K562 (cell line): ENCODE results near the gene GABRE. TPM values are rescaled to one million over a fixed set of nuclear protein-coding genes. Genes with fewer than 3 reads are reported as not detected.

Experiments
- ATAC-seq: fragments of 200-7000 bp; cut with Tn5 transposase; 3 replicates; pipeline ENCODE4 v1.9.1; 2020; ENCODE audit warnings: moderate library complexity
- BruUV-seq: library from RNA; stranded (reverse); fragments of 400-500 nt; replicated peaks from 2 replicates; lab custom pipeline; 2021; lab: Mats Ljungman, UMichigan
- CTCF ChIA-PET: fragments of 300-600 bp; formaldehyde crosslinking; extraction: SDS; loops from one replicate; lab custom pipeline; 2021; ENCODE audit warnings: low intra/inter-chr PET ratio; lab: Yijun Ruan, JAX
- POLR2A ChIA-PET: fragments of 300-600, 350-650 bp; sonication (Branson Sonifier 250); formaldehyde crosslinking; extraction: SDS; loops from one replicate; lab custom pipeline; 2021; ENCODE audit warnings: antibody characterized with exemption, inconsistent platforms; lab: Yijun Ruan, JAX
- DNase-seq, 4 experiments: peaks; one replicate each; pipeline versions ENCODE4 v3.0.0 to v3.0.0-alpha.2; 2011 to 2018; ENCODE audit warnings: low spot score in 3 of 4, mixed read lengths in 3 of 4; ENCODE audit errors: extremely low read depth in 1 of 4
- FAIRE-seq: peaks from 2 replicates; lab custom pipeline; 2011; peaks lifted over from hg19 to GRCh38; lab: Jason Lieb, UNC
- H2AFZ ChIP-seq: 2 replicates; pipeline ENCODE4 v1.6.0; 2011; ENCODE audit warnings: low read depth, low read length, control low read depth, inconsistent platforms
- H3K27ac ChIP-seq: fragments of 200-600 bp; 3 replicates; pipeline ENCODE4 v1.8.0; 2011; ENCODE audit warnings: low read depth, mild to moderate bottlenecking, control low read depth, inconsistent platforms, low read length, moderate library complexity, mixed read lengths; ENCODE audit errors: extremely low read depth
- H3K27me3 ChIP-seq, 2 experiments: fragments of 300-600 bp in 1 of 2; 2 replicates in 1 of 2; 3 replicates in 1 of 2; pipeline versions ENCODE4 v1.6.0 to v1.8.0; 2011; ENCODE audit warnings: inconsistent platforms in 2 of 2, low read length in 2 of 2, mild to moderate bottlenecking in 1 of 2, mixed read lengths in 1 of 2, moderate library complexity in 1 of 2; ENCODE audit not compliant: control insufficient read depth in 2 of 2, insufficient read depth in 2 of 2
- H3K36me3 ChIP-seq: fragments of 300-600 bp; 3 replicates; pipeline ENCODE4 v1.8.0; 2011; ENCODE audit warnings: mild to moderate bottlenecking, low read length, inconsistent platforms; ENCODE audit not compliant: control insufficient read depth, insufficient read depth
- H3K4me1 ChIP-seq, 2 experiments: fragments of 200-600 bp in 1 of 2; replicated peaks in 1 of 2; 2 replicates in 1 of 2; 3 replicates in 1 of 2; pipeline versions ENCODE4 v1.5.1 to v1.8.0; 2011; ENCODE audit warnings: inconsistent platforms in 2 of 2, low read length in 2 of 2, mild to moderate bottlenecking in 1 of 2, mixed read lengths in 1 of 2, moderate library complexity in 1 of 2; ENCODE audit not compliant: control insufficient read depth in 2 of 2, insufficient read depth in 2 of 2
- H3K4me2 ChIP-seq: 2 replicates; pipeline ENCODE4 v1.6.1; 2011; ENCODE audit warnings: low read length, control low read depth, inconsistent platforms, mixed read lengths; ENCODE audit not compliant: insufficient read depth
- H3K4me3 ChIP-seq: fragments of 200-600 bp; sonication (generic), shearing (Covaris generic); 2 replicates; pipeline ENCODE4 v1.5.1; 2016; ENCODE audit warnings: control low read depth, inconsistent platforms
- H3K79me2 ChIP-seq: fragments of 200-600 bp; 3 replicates; pipeline ENCODE4 v1.8.0; 2011; ENCODE audit warnings: low read length, inconsistent platforms; ENCODE audit not compliant: control insufficient read depth, insufficient read depth
- H3K9ac ChIP-seq, 2 experiments: 2 replicates each; pipeline versions ENCODE4 v1.6.0 to v1.6.1; 2011; ENCODE audit warnings: low read depth in 2 of 2, low read length in 2 of 2, control low read depth in 1 of 2, inconsistent platforms in 1 of 2, mild to moderate bottlenecking in 1 of 2, mixed read lengths in 1 of 2; ENCODE audit not compliant: insufficient read depth in 1 of 2
- H3K9me1 ChIP-seq: one replicate; pipeline ENCODE4 v1.6.0; 2011; ENCODE audit warnings: inconsistent platforms, mild to moderate bottlenecking, low read length, moderate library complexity; ENCODE audit not compliant: control insufficient read depth, insufficient read depth
- H3K9me3 ChIP-seq: replicated peaks from 2 replicates; pipeline ENCODE4 v1.5.1; 2011; ENCODE audit warnings: low read depth, low read length, inconsistent platforms; ENCODE audit not compliant: control insufficient read depth, insufficient read depth
- H4K20me1 ChIP-seq: replicated peaks from 2 replicates; pipeline ENCODE4 v1.6.1; 2011; ENCODE audit warnings: low read length, inconsistent platforms, mixed read lengths; ENCODE audit not compliant: control insufficient read depth, insufficient read depth
- ESRRA ChIP-seq: fragments of 450-650 bp; IDR thresholded peaks from 2 replicates; pipeline ENCODE4 v1.6.1; 2014; ENCODE audit warnings: low read depth, mild to moderate bottlenecking, moderate library complexity, borderline replicate concordance
- FOS ChIP-seq: IDR thresholded peaks from 3 replicates; pipeline ENCODE4 v1.6.1; 2011; ENCODE audit not compliant: insufficient read length; ENCODE audit errors: extremely low read depth
- PURB ChIP-seq: sonication (generic); formaldehyde crosslinking; IDR thresholded peaks from 2 replicates; pipeline ENCODE4 v1.9.0; 2021; ENCODE audit warnings: low read depth, mild to moderate bottlenecking, missing genetic modification reagents
- ZNF431 ChIP-seq: sonication (generic); formaldehyde crosslinking; IDR thresholded peaks from 2 replicates; pipeline ENCODE4 v1.8.0; 2022; ENCODE audit warnings: mild to moderate bottlenecking, missing genetic modification reagents
- WGBS: fragments of 100-300 bp; shearing (Covaris generic); methylation state at CpG from one replicate; pipeline ENCODE4 v1.1.6; 2016; ENCODE audit warnings: low coverage, mixed read lengths; ENCODE audit not compliant: insufficient coverage; ENCODE audit errors: missing lambda C conversion rate; 5-methylcytosine and 5-hydroxymethylcytosine counted together
- in situ Hi-C: fragments of 300-500 bp; cut with MboI; formaldehyde crosslinking; loops from 4 replicates; pipeline ENCODE4 v1.15.0; 2018; ENCODE audit warnings: inconsistent platforms, mixed read lengths
- intact Hi-C: fragments of 100-400 bp; cut with micrococcal nuclease; formaldehyde crosslinking; loops from 2 replicates; pipeline ENCODE4 v1.14.2; 2022
- polyA plus RNA-seq, 8 experiments: library from polyadenylated mRNA; depleted of rRNA in 4 of 8; stranded (reverse) in 5 of 8; unstranded in 3 of 8; fragments of >200 nt; fragmentation: Nextera tagmentation in 2 of 8; fragmentation: Illumina TruSeq in 1 of 8; extraction: Ambion mirVana in 2 of 8; extraction: Trizol in 1 of 8; gene quantifications; 2 replicates each; pipeline versions ENCODE4 v1.2.1 to v1.2.3, GENCODE V29; 2011 to 2014; ENCODE audit warnings: inconsistent platforms in 1 of 8, missing spikeins in 1 of 8
- total RNA-seq, 7 experiments: library from RNA; depleted of rRNA in 6 of 7; stranded (reverse); fragments of >200 nt in 6 of 7; fragmentation: Illumina TruSeq in 2 of 7; extraction: Trizol in 2 of 7; gene quantifications; 2 replicates each; pipeline versions ENCODE4 v1.2.1 to v1.2.3, GENCODE V29; 2011 to 2021; ENCODE audit warnings: low replicate concordance in 1 of 7
- TF ChIP-seq, protein P1 (sequence below): fragments of 250-450 bp; sonication (Bioruptor Pico); IDR thresholded peaks from 2 replicates; pipeline ENCODE4 v1.5.0; 2021; ENCODE audit warnings: mild to moderate bottlenecking, borderline replicate concordance
- TF ChIP-seq, protein P2 (sequence below): fragments of 200-800 bp; sonication (Bioruptor generic); IDR thresholded peaks from 2 replicates; pipeline ENCODE4 v1.6.1; 2017; ENCODE audit warnings: missing genetic modification characterization, missing compliant biosample characterization

GABRE gene
- total and polyA plus RNA-seq, 9 of the 15 experiments (the other 6 are each of a cell fraction or from before 2014, with no cell fraction given), result 23.1 to 456 (median 148) TPM

DNA sequence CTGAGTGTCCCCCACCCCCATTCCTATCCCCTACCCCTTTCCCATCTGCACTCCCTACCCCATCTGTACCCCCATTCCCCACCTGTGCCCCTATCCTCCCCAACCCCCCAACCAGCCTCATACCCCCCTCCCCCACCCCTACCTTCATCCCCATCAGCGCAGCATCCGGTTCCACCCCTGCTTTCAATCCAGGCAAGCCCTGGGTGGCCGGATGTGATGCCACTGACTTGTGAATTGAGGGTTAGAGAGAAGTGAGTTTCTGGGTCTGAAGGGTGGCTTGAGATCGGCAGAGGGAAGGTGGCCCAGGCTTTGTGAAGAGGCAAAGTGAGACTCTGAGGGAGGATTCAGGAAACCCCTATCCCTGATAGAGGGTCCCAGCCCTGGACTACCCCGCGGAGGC, 53.9 kb downstream of the GABRE start:
- Histone ChIP-seq H2AFZ (no peak overlapping the region), H4K20me1 (no peaks in the 10 kb centered on the region), H3K27me3 (no peaks in the 10 kb centered on the region), H3K9me3 (no peaks in the 10 kb centered on the region), H3K27ac (no peak overlapping the region), H3K4me3 (no peak overlapping the region), H3K4me1 (no peaks in the 10 kb centered on the region), H3K9me1 (no peaks in the 10 kb centered on the region), H3K9ac (no peak overlapping the region), H3K36me3 (no peaks in the 10 kb centered on the region), H3K79me2 (no peaks in the 10 kb centered on the region), H3K4me2 (no peak overlapping the region)
- TF ChIP-seq FOS (no peak), PURB (CRISPR knock-in tag) (no peak), ZNF431 (CRISPR knock-in tag) (no peak), ESRRA (no peak)
- TF ChIP-seq, protein P1, sequence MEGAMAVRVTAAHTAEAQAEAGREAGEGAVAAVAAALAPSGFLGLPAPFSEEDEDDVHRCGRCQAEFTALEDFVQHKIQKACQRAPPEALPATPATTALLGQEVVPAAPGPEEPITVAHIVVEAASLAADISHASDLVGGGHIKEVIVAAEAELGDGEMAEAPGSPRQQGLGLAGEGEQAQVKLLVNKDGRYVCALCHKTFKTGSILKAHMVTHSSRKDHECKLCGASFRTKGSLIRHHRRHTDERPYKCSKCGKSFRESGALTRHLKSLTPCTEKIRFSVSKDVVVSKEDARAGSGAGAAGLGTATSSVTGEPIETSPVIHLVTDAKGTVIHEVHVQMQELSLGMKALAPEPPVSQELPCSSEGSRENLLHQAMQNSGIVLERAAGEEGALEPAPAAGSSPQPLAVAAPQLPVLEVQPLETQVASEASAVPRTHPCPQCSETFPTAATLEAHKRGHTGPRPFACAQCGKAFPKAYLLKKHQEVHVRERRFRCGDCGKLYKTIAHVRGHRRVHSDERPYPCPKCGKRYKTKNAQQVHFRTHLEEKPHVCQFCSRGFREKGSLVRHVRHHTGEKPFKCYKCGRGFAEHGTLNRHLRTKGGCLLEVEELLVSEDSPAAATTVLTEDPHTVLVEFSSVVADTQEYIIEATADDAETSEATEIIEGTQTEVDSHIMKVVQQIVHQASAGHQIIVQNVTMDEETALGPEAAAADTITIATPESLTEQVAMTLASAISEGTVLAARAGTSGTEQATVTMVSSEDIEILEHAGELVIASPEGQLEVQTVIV (CRISPR knock-in tag), result no peak
- TF ChIP-seq, protein P2, sequence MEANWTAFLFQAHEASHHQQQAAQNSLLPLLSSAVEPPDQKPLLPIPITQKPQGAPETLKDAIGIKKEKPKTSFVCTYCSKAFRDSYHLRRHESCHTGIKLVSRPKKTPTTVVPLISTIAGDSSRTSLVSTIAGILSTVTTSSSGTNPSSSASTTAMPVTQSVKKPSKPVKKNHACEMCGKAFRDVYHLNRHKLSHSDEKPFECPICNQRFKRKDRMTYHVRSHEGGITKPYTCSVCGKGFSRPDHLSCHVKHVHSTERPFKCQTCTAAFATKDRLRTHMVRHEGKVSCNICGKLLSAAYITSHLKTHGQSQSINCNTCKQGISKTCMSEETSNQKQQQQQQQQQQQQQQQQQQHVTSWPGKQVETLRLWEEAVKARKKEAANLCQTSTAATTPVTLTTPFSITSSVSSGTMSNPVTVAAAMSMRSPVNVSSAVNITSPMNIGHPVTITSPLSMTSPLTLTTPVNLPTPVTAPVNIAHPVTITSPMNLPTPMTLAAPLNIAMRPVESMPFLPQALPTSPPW, result no peak
- CTCF ChIA-PET, result no interaction called here
- intact Hi-C loops, result no loop called here
- in situ Hi-C loops, result loop anchor here (10.0 kb wide), 1 partner anchor 136 kb away; no protein-coding TSS in a partner anchor
- ATAC-seq (no peak), FAIRE-seq (no peak), DNase-seq (no peak)
- POLR2A ChIA-PET, result no interaction called here
- WGBS, result 56% methylated on average over 4 of the region's 6 CpGs
- no TSS peak for BruUV-seq
